ENCODE data around the gene TMEM184B. TPM values are rescaled to one million over a fixed set of nuclear protein-coding genes. Genes with fewer than 3 reads are reported as not detected.

TMEM184B gene
- total RNA-seq, 2 donors from 2014 or later, result 58.8 to 61.6 TPM

- Histone ChIP-seq H3K4me1 (peaks cover 28% of the 10 kb centered on the region), H3K9me3 (no peaks in the 10 kb centered on the region), H3K4me3 (peak overlapping the region; percentile 99), H3K27ac (peak overlapping the region; percentile 72), H3K36me3 (no peaks in the 10 kb centered on the region), H3K27me3 (no peaks in the 10 kb centered on the region), H3K9ac (ENCODE audit: low read depth in 2 of 2, low read length in 2 of 2) (peak overlapping the region; percentile 82 to 97)
- TF ChIP-seq CTCF (IDR thresholded peaks at IDR 0.05), result no peak
- peak; percentile 80 for DNase-seq
- intact Hi-C loops (cut with DNase I), result loop anchor here (5.0 kb wide), 1 partner anchor 40 kb away; no protein-coding TSS in a partner anchor
Observed at GRCh38 chr22:38271927-38272372, 860 bp downstream of the TMEM184B start.

- no peak for TF ChIP-seq CTCF (IDR thresholded peaks at IDR 0.05)
- H3K9ac ChIP-seq (ENCODE audit: low read depth in 2 of 2, low read length in 2 of 2), result peak overlapping the region; percentile 82 to 97
- H3K27ac ChIP-seq, result no peak overlapping the region
- no peak for DNase-seq
- H3K27me3 ChIP-seq, result no peaks in the 10 kb centered on the region
- no peak overlapping the region for H3K4me3 ChIP-seq
- no peaks in the 10 kb centered on the region for H3K9me3 ChIP-seq
- H3K4me1 ChIP-seq, result peaks cover 31% of the 10 kb centered on the region
- H3K36me3 ChIP-seq, result no peaks in the 10 kb centered on the region
- intact Hi-C loops (cut with DNase I), result loop anchor here (5.0 kb wide), 1 partner anchor 41 kb away; no protein-coding TSS in a partner anchor
Observed at GRCh38 chr22:38271101-38271500, 1.7 kb downstream of the TMEM184B start.

GRCh38 chr22:38270091-38270992 is 2.5 kb downstream of the TMEM184B start:
- Histone ChIP-seq H3K9ac (ENCODE audit: low read depth in 2 of 2, low read length in 2 of 2) (peak overlapping the region in 1 of 2 donors; percentile 39), H3K4me1 (peaks cover 31% of the 10 kb centered on the region), H3K27me3 (no peaks in the 10 kb centered on the region), H3K27ac (no peak overlapping the region), H3K9me3 (no peaks in the 10 kb centered on the region), H3K4me3 (no peak overlapping the region), H3K36me3 (no peaks in the 10 kb centered on the region)
- intact Hi-C loops (cut with DNase I), result loop anchor here (5.0 kb wide), 1 partner anchor 42 kb away; no protein-coding TSS in a partner anchor
- no peak for TF ChIP-seq CTCF (IDR thresholded peaks at IDR 0.05)
- no peak for DNase-seq

- intact Hi-C loops (cut with DNase I), result no loop called here
- H3K9me3 ChIP-seq, result no peaks in the 10 kb centered on the region
- TF ChIP-seq CTCF (IDR thresholded peaks at IDR 0.05), result no peak
- no peak for DNase-seq
- H3K4me1 ChIP-seq, result peaks cover 31% of the 10 kb centered on the region
- H3K36me3 ChIP-seq, result no peaks in the 10 kb centered on the region
- no peak overlapping the region for H3K27ac ChIP-seq
- no peak overlapping the region for H3K9ac ChIP-seq (ENCODE audit: low read depth in 2 of 2, low read length in 2 of 2)
- no peak overlapping the region for H3K4me3 ChIP-seq
- H3K27me3 ChIP-seq, result no peaks in the 10 kb centered on the region
Observed at GRCh38 chr22:38269466-38269865, 3.3 kb downstream of the TMEM184B start.

GRCh38 chr22:38267086-38267485 is 5.7 kb downstream of the TMEM184B start:
- Histone ChIP-seq H3K27me3 (no peaks in the 10 kb centered on the region), H3K27ac (no peak overlapping the region), H3K4me3 (no peak overlapping the region), H3K9ac (ENCODE audit: low read depth in 2 of 2, low read length in 2 of 2) (no peak overlapping the region), H3K36me3 (no peaks in the 10 kb centered on the region), H3K9me3 (no peaks in the 10 kb centered on the region), H3K4me1 (peaks cover 25% of the 10 kb centered on the region)
- intact Hi-C loops (cut with DNase I), result no loop called here
- DNase-seq, result no peak
- TF ChIP-seq CTCF (IDR thresholded peaks at IDR 0.05), result no peak
